ENCODE data around the gene RFTN2.
"Not testable (repeated sequence)": the region's sequence is repeated elsewhere in the genome, so short reads cannot be mapped to it uniquely, and the experiment has no call there.

The RFTN2 gene

DNA sequence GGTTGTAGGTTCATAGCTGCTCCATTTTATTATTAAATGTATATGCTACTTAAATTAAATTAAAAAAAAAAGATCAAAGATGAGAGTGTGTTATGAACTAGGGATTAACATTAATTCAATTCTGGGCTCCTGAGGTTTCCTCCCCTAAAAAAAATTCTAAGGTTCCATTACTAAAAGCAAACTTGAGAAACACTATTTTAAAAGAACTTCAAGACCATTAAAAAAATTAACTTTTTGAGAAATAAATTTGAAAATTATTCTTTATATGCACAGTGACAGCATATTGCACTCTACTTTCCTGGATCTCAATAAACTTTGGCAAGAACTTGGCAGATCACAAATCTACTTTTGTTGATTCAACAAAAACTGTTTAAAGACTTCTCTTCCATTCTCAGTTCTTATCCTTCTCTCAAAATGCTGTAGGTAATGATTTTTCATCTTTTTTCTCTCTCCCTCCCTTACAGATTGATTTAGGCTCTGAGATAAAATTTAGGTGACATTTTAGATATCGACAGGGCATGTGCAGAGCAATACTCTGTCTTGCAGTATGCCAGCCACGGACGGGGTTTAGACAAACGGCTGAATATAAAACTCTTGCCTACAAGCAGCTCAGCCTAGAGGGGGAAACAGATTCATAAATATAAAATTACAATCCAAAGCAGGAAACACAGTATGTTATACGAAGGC is 29.2 kb upstream of the RFTN2 start:
- TF ChIP-seq JUND (IDR thresholded peaks at IDR 0.05; ENCODE audit: low read depth) = no peak
- in situ Hi-C loops (cut with HindIII; ENCODE audit: low pct_unique_long_range_greater_than_20kb, low sequenced_read_pairs) = no loop called here
- DNase-seq (ENCODE audit: low read depth in 1 of 2, low spot score in 1 of 2) = peak in 1 of 2 experiments; percentile 11

DNA sequence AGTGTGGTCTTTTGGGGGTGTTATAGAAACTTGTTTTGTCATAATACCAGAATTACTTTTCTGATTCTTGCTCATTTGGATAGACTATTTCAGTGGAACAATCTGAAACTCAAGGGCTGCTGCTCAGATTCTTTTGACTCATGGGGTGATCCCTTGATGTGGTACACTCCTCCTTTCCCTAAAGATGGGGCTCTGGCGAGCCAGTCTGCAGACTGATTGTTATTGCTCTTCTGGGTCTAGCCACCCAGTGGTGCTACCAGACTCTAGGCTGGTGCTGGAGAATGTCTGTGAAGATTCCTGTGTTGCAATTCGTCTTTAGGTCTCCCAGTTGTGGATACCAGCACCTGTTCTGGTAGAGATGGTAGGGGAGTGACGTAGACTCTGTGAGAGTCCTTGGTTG is 25.6 kb upstream of the RFTN2 start:
- DNase-seq (ENCODE audit: low read depth in 1 of 2, low spot score in 1 of 2) = no peak
- no peak for TF ChIP-seq JUND (IDR thresholded peaks at IDR 0.05; ENCODE audit: low read depth)
- in situ Hi-C loops (cut with HindIII; ENCODE audit: low pct_unique_long_range_greater_than_20kb, low sequenced_read_pairs) = no loop called here

DNA sequence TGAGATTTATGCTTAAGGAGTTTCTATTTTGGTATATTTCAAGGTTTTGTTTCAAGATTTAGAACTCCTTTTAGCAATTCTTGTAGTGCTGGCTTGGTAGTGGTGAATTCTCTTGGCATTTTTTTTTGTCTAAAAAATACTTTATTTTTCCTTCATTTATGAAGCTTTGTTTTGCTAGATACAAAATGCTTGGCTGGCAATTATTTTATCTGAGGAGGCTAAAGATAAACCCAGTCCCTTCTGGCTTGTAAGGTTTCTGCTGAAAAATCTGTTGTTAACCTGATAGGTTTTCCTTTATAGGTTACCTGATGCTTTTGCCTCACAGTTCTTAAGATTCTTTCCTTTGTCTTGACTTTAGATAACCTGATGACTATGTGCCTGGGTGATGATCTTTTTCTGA is 24.3 kb upstream of the RFTN2 start:
- in situ Hi-C loops (cut with HindIII; ENCODE audit: low pct_unique_long_range_greater_than_20kb, low sequenced_read_pairs); DNase-seq (ENCODE audit: low read depth in 1 of 2, low spot score in 1 of 2): not testable (repeated sequence)

DNA sequence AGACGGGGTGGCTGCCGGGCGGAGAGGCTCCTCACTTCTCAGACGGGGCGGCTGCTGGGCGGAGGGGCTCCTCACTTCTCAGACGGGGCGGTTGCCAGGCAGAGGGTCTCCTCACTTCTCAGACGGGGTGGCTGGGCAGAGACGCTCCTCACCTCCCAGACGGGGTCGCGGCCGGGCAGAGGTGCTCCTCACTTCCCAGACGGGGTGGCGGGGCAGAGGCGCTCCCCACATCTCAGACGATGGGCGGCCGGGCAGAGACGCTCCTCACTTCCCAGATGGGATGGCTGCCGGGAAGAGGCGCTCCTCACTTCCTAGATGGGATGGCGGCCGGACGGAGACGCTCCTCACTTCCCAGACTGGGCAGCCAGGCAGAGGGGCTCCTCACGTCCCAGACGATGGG is 21.2 kb upstream of the RFTN2 start:
- in situ Hi-C loops (cut with HindIII; ENCODE audit: low pct_unique_long_range_greater_than_20kb, low sequenced_read_pairs); DNase-seq (ENCODE audit: low read depth in 1 of 2, low spot score in 1 of 2): not testable (repeated sequence)

DNA sequence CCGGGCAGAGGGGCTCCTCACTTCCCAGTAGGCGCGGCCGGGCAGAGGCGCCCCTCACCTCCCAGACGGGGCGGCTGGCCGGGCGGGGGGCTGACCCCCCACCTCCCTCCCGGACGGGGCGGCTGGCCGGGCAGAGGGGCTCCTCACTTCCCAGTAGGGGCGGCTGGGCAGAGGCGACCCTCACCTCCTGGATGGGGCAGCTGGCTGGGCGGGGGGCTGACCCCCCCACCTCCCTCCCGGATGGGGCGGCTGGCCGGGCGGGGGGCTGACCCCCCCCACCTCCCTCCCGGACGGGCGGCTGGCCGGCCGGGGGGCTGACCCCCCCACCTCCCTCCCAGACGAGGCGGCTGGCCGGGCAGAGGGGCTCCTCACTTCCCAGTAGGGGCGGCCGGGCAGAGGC is 20.6 kb upstream of the RFTN2 start:
- in situ Hi-C loops (cut with HindIII; ENCODE audit: low pct_unique_long_range_greater_than_20kb, low sequenced_read_pairs); DNase-seq (ENCODE audit: low read depth in 1 of 2, low spot score in 1 of 2): not testable (repeated sequence)

DNA sequence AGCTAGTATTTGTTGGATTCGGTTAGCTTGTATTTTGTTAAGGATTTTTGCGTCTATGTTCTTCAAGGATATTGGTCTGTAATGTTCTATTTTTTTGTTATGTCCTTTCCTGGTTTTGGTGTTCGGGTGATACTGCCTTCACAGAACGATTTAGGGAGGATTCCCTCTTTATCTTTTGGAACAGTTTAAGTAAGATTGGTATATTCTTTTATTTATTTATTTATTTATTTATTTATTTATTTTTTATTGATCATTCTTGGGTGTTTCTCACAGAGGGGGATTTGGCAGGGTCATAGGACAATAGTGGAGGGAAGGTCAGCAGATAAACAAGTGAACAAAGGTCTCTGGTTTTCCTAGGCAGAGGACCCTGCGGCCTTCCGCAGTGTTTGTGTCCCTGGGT is 19.8 kb upstream of the RFTN2 start:
- in situ Hi-C loops (cut with HindIII; ENCODE audit: low pct_unique_long_range_greater_than_20kb, low sequenced_read_pairs); DNase-seq (ENCODE audit: low read depth in 1 of 2, low spot score in 1 of 2): not testable (repeated sequence)

DNA sequence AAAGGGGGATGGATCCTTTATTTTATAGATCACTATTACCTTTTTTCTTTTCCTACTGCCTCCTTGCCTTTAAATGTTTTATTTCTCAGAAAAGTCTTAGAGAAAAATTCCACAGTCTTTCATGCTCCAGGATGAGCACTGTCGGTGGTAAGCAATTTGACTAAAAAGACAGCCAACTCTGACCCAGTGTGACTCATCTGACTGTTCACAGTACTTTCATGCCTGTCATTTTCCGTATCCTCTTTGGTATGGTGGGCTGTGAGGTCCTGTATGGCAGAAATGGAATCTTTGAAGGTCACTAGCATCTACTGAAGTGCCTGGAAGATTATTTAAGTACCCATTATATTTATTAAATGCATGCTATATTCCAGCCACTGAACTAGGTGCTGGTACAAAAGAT is 2.1 kb upstream of the RFTN2 start:
- in situ Hi-C loops (cut with HindIII; ENCODE audit: low pct_unique_long_range_greater_than_20kb, low sequenced_read_pairs) = no loop called here
- no peak for DNase-seq (ENCODE audit: low read depth in 1 of 2, low spot score in 1 of 2)
- TF ChIP-seq JUND (IDR thresholded peaks at IDR 0.05; ENCODE audit: low read depth) = no peak

DNA sequence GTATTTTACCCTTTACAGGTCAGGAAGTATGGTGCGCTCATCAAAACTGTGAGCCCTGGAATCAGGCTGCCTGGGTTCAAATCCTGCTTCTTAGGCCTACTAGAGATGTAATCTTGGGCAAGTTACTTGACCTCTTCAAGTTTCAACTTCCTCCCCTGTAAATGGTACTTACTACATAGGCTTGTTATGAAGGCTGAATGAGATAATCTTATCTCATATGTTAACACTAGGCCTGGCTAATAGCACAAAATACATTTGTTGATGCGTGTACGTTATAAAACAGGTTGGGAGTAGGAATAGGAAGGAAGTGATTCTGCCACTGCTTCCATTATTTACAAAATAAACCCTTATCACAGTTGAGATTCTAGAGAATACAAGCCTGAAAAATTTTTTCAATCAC is 1.7 kb upstream of the RFTN2 start:
- in situ Hi-C loops (cut with HindIII; ENCODE audit: low pct_unique_long_range_greater_than_20kb, low sequenced_read_pairs) = no loop called here
- DNase-seq (ENCODE audit: low read depth in 1 of 2, low spot score in 1 of 2) = no peak
- no peak for TF ChIP-seq JUND (IDR thresholded peaks at IDR 0.05; ENCODE audit: low read depth)

DNA sequence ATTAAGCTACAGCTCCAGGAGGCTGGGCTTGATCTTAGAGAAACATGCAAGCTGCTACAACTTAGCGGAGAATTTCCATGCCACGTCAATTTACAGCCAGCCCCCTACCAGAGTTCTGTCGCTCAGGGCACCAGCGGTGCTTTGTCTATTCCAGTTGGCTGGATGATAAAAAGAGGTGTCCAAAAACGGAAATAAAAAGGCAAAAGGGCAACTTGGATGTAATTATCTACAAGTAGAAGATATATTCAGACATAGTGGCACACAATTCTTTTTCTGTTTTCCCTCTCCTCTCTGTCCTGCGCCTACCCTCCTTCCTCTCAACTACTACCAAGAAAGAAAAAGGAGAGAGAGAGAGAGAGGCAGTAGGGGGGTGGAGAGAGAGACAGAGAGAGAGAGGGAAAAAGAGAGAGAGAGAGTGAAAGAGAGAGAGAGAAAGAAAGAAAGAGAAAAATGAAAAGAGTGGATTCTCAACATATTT is 363 bp upstream of the RFTN2 start:
- in situ Hi-C loops (cut with HindIII; ENCODE audit: low pct_unique_long_range_greater_than_20kb, low sequenced_read_pairs) = no loop called here
- no peak for TF ChIP-seq JUND (IDR thresholded peaks at IDR 0.05; ENCODE audit: low read depth)

DNA sequence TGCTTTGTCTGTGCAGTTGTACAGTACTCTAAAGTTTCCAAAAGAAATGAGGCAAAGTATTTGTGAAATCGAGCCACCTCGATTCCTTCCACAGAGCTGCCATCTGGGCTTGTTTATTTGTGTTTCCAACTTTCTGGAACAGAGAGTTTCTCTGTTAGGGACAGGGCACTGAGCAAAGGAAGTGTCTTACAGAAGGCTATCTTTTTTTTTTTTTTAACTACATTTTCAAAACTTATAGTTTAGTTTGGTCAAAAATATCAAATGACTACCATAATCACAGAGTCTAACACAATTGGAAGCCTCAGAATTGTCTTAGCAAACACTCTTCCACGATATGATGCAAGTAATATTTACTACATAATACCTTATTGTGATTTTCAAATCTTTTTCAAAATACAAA is 796 bp downstream of the RFTN2 start:
- in situ Hi-C loops (cut with HindIII; ENCODE audit: low pct_unique_long_range_greater_than_20kb, low sequenced_read_pairs) = no loop called here
- TF ChIP-seq JUND (IDR thresholded peaks at IDR 0.05; ENCODE audit: low read depth) = no peak
- DNase-seq (ENCODE audit: low read depth in 1 of 2, low spot score in 1 of 2) = no peak

More for the DNA sequence above, 363 bp upstream of the RFTN2 start:
- DNase-seq (ENCODE audit: low read depth in 1 of 2, low spot score in 1 of 2) = no peak

DNA sequence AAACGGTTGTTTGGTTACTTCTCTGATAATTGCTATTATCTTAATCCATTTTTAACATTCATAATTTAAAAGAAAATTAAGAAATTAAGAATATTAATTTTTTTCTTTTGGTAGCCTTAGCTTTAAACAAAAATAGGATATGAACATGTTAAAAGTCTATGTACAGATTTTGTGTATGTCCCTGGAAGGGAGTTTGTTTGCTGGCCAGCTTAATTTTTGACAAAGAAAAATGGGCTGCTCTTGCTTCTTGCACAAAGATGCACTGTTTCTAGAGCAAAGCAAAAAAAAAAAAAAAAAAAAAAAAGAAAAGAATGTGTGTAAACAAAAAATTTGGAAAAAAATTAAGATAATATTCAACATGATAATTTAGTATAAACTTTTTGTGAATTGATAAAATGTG is 1.3 kb downstream of the RFTN2 start:
- in situ Hi-C loops (cut with HindIII; ENCODE audit: low pct_unique_long_range_greater_than_20kb, low sequenced_read_pairs) = no loop called here
- no peak for DNase-seq (ENCODE audit: low read depth in 1 of 2, low spot score in 1 of 2)
- TF ChIP-seq JUND (IDR thresholded peaks at IDR 0.05; ENCODE audit: low read depth) = no peak

DNA sequence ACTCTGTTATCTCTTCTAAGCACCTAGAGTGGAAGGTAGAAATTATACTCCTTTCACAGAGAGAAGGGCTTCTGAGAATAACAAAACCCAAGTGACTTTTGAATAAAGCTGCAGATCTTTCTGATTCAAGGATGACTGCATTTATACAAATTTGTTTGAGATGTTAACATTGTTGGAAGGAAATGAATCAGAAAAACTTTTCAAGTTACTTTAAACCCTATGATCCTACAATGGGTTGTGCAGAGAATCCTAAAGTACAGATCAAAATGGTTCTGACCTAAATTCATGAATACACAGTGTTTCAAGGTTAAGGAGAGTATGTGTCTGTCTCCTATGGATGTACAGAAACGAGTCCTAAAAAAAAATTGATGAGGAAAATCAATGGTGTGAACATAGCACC is 1.8 kb downstream of the RFTN2 start:
- no peak for TF ChIP-seq JUND (IDR thresholded peaks at IDR 0.05; ENCODE audit: low read depth)
- in situ Hi-C loops (cut with HindIII; ENCODE audit: low pct_unique_long_range_greater_than_20kb, low sequenced_read_pairs) = no loop called here
- no peak for DNase-seq (ENCODE audit: low read depth in 1 of 2, low spot score in 1 of 2)

DNA sequence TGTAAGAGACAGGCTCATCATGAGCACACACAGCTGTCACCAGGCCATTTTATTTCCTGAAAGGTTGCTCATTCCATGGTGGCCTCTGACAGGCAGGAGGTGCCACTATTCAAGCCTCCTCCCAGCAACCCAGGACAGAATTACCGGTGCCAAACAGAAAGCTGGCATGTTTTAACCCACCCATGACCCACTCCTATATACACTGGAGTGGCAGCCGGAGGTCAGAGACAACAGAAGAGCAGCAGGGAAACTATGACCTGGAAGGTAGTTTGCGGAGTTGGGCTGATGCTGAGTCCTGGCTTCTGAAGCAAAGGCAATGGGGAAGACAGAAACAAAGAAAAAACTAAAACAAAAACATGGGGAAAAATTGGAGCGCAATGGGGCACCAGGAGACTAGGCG is 2.3 kb downstream of the RFTN2 start:
- no peak for DNase-seq (ENCODE audit: low read depth in 1 of 2, low spot score in 1 of 2)
- TF ChIP-seq JUND (IDR thresholded peaks at IDR 0.05; ENCODE audit: low read depth) = no peak
- in situ Hi-C loops (cut with HindIII; ENCODE audit: low pct_unique_long_range_greater_than_20kb, low sequenced_read_pairs) = no loop called here

DNA sequence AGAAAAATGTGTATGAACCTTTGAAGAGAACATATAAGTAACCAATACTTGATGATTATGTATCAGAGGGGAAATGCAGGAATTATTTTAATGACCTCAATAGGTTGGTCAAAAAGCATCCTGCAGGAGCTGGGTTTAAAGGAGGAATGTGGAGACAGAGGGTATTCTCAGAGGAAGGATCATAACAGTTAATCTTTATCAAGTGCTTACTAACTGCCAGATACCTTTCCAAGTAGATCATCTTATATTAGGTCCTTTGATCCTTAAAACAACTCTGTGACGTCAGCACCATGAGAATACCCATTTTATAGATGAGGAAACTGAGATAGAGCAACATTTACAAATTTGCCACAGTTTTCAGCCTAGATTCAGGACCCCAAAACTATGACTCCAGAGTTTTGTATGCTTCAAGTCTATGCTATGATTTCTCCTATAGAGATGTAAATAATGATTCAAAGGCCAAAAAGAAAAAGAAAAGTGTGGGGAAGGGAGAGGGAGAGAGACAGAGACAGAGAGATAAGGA is 3.0 kb downstream of the RFTN2 start:
- in situ Hi-C loops (cut with HindIII; ENCODE audit: low pct_unique_long_range_greater_than_20kb, low sequenced_read_pairs) = no loop called here
- no peak for DNase-seq (ENCODE audit: low read depth in 1 of 2, low spot score in 1 of 2)
- TF ChIP-seq JUND (IDR thresholded peaks at IDR 0.05; ENCODE audit: low read depth) = no peak
